Activated effector memory CD4-positive, alpha-beta T cell treated with anti-CD3 and anti-CD28 coated beads, Interleukin-2, amount 50 U/mL, for 16 hours (primary cell): ENCODE measurements around the gene PFKL.
A peak's percentile ranks its signal among the peaks of the same experiment; 100 is the strongest.

Experiments
- DNase-seq: peaks from one replicate; pipeline ENCODE4 v3.0.0-alpha.2; 2020

PFKL gene

DNA sequence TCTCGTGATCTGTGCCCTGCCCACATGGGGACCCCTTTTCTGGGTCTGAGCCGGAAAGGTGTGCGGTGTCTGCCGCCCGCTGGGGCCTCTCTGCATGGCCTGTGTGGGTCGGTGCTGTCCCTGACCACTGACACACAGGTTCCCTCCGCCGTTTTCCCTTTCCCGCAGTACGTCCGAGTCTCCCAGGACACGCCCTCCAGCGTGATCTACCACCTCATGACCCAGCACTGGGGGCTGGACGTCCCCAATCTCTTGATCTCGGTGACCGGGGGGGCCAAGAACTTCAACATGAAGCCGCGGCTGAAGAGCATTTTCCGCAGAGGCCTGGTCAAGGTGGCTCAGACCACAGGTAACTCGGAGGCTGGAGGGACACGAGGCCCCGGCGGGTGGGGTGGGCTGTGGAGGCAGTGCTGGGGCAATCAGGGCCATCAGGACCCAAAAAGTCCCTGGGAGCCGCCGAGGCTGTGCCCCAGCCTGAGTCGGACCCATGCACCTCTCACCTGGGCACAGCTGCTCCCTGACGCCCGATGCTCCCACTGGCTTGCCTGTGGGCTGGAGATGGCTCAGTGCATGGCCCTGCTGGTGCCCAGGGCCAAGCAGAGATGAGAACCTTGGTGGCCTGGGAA, 66.8 kb downstream of the PFKL start:
- DNase-seq, result peak; percentile 56

DNA sequence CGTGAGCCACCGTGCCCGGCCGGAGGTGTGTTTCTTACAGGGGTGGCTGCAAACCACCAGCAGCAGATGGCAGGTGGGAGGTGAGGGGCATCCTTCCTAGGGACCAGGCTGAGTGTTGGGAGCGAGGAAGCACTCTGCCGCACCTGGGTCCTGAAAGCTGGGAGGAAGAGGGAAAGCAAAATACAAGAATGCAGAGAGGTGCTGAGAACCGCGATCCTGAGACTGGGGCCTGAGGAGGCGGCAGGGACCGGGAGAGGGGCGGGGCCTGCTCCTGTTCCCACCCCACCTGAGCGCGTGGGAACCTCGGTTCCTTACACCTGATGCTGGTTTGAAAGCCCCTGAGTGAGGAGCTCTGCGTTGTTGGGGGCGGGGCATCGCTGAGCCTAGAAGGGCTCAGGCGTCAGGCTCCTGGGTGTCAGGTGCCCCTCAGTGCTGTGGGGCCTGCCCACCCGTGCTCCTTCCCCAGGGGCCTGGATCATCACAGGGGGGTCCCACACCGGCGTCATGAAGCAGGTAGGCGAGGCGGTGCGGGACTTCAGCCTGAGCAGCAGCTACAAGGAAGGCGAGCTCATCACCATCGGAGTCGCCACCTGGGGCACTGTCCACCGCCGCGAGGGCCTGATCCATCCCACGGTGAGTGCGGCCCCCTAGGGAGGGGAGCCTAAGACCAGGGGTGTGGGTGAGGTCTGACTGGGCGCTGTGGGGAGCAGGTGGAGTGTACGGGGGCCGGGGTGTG, 69.0 kb downstream of the PFKL start:
- DNase-seq, result peak; percentile 61

DNA sequence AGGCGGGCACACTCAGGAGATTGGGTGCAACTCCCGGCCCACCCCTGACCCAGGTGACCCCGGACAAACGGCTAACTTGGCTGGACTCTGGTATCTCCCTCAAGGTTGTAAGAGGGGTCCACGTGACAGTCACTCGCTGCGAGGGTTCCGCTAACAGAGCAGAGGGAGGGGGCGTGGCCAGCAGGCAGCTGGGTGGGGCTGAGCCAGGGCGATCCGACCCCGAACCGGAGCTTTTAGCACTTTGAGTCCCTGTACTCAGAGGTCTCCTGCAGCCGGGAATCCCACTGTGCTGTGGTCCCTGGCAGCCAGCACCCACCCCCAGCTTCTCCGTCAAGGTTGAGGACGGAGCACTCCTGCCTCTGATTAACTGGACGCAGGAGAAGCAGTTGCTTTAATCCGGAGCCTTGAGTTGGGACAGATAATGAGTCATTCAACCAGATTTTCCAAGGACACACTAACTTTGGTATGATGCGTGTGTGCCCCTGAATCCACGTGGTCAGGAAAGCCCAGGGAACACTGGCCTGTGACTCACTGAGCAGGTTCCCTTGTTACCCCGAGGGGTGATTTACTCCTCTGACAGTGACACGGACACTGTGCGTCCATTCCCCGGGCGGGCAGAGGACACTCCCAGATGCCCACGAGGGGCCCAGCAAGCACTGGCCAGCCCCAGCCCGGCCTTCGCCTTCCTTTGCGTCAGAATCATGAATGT, 70.3 kb downstream of the PFKL start:
- DNase-seq, result peak; percentile 59

DNA sequence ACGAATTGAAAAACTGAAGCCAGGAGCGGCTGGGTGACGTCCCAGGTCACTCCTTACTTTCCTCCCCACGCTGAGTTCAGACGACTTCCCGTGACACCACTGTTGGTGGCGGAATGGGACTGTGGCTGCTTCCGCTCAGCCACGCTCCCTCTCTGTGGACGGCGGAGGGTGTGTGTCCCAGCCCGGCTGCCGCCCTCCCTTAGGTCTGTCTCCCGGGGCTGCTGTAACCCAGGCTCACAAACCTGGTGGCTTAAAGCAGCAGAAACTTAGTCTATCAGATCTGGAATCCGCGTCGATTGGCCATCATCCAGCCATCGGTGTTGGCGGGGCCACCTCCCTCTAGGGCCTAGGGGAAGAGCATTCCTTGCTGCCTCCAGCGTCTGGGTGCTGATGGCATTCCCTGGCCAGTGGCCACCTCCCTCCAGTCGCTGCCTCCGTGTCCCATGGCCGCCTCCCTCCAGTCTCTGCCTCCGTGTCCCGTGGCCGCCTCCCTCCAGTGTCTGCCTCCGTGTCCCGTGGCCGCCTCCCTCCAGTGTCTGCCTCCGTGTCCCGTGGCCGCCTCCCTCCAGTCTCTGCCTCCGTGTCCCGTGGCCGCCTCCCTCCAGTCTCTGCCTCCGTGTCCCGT, 71.0 kb downstream of the PFKL start:
- DNase-seq, result no peak

DNA sequence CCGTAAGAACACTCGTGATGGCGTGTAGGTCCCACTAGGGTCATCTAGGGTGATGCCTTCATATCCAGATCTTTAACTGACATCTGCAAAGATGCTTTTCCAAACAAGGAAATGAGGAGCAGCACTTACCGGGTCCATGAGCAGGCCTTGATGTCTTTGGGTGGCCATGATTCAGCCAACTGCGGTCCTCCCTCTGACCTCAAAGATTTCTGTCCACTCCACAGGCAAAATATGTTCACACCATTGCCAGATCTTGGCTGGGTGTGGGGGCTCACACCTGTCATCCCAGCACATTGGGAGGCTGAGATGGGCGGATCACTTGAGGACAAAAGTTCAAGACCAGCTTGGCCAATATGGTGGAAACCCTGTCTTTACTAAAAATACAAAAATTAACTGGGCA, 71.7 kb downstream of the PFKL start:
- no peak for DNase-seq

DNA sequence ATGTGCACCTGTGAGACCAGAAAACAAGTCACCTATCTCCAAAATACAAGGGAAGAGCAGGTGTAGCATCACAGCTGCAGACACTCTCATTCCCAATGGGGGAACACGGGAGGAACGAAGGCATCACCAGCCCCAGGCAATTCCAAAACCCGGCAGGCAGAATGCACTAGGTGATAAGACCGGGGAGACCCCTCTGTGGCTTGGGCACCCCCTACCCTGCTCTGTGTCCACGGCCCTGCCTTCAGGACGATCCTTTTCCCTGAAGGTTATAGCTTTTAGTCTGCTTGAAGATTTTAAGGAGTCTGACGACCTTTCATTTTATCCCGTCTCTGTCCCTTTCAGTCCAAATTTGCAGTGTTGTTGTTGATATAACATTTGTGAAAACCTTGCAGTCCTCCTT, 72.8 kb downstream of the PFKL start:
- DNase-seq, result no peak

DNA sequence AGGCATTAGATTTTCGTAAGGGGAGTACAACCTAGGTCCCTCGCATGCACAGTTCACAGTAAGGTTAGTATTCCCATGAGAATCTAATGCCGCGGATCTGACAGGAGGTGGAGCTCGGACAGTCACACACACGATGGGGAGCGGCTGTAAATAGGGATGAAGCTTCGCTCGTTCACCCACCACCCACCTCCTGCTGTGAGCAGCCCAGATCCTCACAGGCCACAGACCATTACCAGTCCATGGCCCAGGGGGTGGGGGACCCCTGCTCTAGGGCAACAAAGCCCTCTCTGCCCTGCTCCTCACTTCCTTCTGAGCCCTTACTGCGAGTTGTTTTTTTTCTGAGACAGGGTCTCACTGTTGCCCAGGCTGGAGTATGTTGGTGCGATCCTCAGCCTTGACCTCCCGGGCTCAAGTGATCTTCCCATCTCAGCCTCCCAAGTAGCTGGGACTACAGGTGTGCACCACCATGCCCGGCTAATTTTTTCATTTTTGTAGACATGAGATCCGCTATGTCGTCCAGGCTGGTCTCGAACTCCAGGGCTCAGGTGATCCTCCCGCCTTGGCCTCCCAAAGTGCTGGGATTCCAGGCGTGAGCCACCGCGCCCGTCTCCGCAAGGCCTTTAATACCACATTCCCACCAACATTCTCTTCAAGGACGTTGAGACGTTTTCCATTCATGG, 74.9 kb downstream of the PFKL start:
- no peak for DNase-seq

DNA sequence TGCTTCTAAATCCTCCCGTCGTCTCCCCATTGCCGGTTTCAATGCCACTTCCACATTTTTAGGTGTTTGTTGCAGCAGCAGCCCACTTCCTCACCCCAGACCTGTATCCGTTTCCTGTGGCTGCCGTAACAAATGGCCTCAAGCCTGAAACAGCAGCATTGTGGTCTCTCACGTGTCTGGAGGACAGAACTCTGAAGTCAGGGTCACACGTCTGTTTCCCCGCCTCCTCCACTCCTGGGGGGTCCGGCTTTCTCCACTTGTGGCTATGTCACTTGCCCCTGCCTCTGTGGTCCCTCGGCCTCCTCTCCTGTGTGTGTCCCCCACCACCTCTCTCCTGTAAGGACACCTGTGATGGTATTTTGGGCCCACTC, 75.4 kb downstream of the PFKL start:
- peak; percentile 58 for DNase-seq

DNA sequence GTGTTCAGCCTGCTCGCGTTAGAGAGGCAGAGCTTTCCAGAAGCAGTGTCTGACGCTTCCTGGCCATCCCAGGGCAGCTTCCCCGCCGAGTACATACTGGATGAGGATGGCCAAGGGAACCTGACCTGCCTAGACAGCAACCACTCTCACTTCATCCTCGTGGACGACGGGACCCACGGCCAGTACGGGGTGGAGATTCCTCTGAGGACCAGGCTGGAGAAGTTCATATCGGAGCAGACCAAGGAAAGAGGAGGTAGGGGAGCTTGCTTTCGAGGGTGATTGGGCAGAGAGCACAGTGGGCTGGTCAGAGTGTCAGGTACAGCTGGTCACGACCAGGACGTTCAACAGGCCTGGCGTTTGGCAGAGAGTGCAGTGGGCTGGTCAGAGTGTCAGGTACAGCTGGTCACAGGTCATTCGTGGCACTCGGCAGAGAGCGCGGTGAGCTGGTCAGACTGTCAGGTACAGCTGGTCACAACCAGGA, 75.9 kb downstream of the PFKL start:
- DNase-seq, result no peak

DNA sequence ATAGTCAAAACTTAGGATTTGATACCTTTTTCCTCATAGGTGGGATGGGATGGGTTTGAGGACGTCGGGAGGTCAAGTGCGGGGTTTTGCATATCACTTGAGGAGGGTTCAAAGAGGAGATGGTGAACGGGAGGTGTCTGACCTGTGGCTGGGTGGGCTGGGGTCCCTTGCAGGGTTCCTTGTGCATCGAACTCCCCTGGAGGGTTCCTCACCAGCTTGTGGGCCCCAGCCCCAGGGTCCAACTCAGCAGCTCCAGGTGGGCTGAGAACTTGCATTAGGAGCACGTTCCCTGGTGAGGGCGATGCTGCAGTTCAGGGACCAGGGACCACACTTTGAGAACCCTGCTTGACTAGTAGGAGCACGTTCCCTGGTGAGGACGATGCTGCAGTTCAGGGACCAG, 76.8 kb downstream of the PFKL start:
- DNase-seq, result no peak
